DOHH2 (cell line): ENCODE data around the gene ISG15.
"Not testable (repeated sequence)": the region's sequence is repeated elsewhere in the genome, so short reads cannot be mapped to it uniquely, and the experiment has no call there.

ENCODE experiments used
- H3F3A ChIP-seq: fragments of 200-600 bp; sonication (generic), shearing (Covaris generic); 2 replicates; pipeline ENCODE4 v1.6.0; 2016; ENCODE audit warnings: antibody characterized with exemption, mild to moderate bottlenecking; ENCODE audit not compliant: control insufficient read depth, insufficient read depth
- H3K27ac ChIP-seq: fragments of 200-600 bp; sonication (generic); 2 replicates; pipeline ENCODE4 v1.5.1; 2014; ENCODE audit warnings: low read depth, mild to moderate bottlenecking, low read length, moderate library complexity
- H3K27me3 ChIP-seq: fragments of 200-600 bp; sonication (generic); 2 replicates; pipeline ENCODE4 v1.6.1; 2014; ENCODE audit warnings: mild to moderate bottlenecking, low read length, mixed read lengths; ENCODE audit not compliant: control insufficient read depth
- H3K36me3 ChIP-seq: fragments of 200-600 bp; sonication (generic); 2 replicates; pipeline ENCODE4 v1.6.1; 2014; ENCODE audit warnings: mild to moderate bottlenecking, low read length, moderate library complexity, mixed read lengths; ENCODE audit not compliant: control insufficient read depth
- H3K4me1 ChIP-seq: fragments of 200-600 bp; sonication (generic); 2 replicates; pipeline ENCODE4 v1.6.1; 2014; ENCODE audit warnings: mild to moderate bottlenecking, low read length, mixed read lengths; ENCODE audit not compliant: control insufficient read depth
- H3K4me2 ChIP-seq: fragments of 200-600 bp; sonication (generic); 2 replicates; pipeline ENCODE4 v1.6.0; 2014; ENCODE audit warnings: mild to moderate bottlenecking, low read length, moderate library complexity
- H3K4me3 ChIP-seq: fragments of 200-600 bp; sonication (generic); 2 replicates; pipeline ENCODE4 v1.5.1; 2014; ENCODE audit warnings: mild to moderate bottlenecking, low read length, mixed read lengths
- H3K79me2 ChIP-seq: fragments of 200-600 bp; sonication (generic); 2 replicates; pipeline ENCODE4 v1.6.1; 2014; ENCODE audit warnings: mild to moderate bottlenecking, low read length, mixed read lengths; ENCODE audit not compliant: control insufficient read depth
- H3K9me2 ChIP-seq: fragments of 200-600 bp; sonication (generic); replicated peaks from 2 replicates; pipeline ENCODE4 v1.6.1; 2014; ENCODE audit warnings: mild to moderate bottlenecking, low read length, mixed read lengths; ENCODE audit not compliant: control insufficient read depth
- H3K9me3 ChIP-seq: fragments of 200-600 bp; sonication (generic); 2 replicates; pipeline ENCODE4 v1.6.1; 2014; ENCODE audit warnings: antibody characterized with exemption, low read length, mixed read lengths; ENCODE audit not compliant: control insufficient read depth, insufficient read depth
- H4K20me1 ChIP-seq: fragments of 200-600 bp; sonication (generic); 2 replicates; pipeline ENCODE4 v1.6.0; 2014; ENCODE audit warnings: low read depth, mild to moderate bottlenecking, antibody characterized with exemption, low read length, moderate library complexity; ENCODE audit not compliant: control insufficient read depth, insufficient read depth
- EZH2phosphoT487 ChIP-seq: fragments of 200-600 bp; sonication (generic); IDR thresholded peaks from 2 replicates; pipeline ENCODE4 v1.6.1; 2017; ENCODE audit warnings: borderline replicate concordance, mild to moderate bottlenecking, antibody characterized with exemption, low read length, moderate library complexity, mixed read lengths
- TF ChIP-seq, protein P1 (sequence below): fragments of 200-600 bp; sonication (generic); IDR thresholded peaks from one replicate; pipeline ENCODE4 v1.5.1; 2014; ENCODE audit warnings: antibody characterized with exemption, mild to moderate bottlenecking, low read depth, low read length; ENCODE audit not compliant: poor library complexity, severe bottlenecking

ISG15 gene

DNA sequence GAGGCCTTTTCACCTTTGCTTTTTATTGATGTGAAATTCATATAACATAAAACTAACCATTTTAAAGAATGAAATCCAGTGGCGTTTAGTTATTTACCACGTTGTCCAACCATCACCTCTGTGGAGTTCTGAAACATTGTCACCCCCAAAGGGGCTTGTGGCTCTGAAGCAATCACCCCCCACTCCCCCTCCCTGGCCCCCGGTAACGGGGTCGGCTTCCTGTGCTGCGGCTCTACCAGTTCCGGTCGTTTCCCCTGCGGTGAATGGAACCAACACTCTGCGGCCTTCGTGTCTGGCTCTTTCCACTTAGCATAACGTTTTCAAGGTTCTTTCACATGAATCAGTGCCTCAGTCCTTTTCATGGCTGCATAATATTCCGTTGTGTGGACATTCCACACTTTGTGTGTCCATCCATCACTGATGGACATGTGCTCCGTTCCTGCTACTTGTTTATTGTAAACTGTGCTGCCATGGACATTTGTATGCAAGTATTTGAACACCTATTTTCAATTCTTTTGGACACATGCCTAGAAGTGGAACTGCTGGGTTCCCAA lies 1.8 kb upstream of the ISG15 start:
- Histone ChIP-seq H3K27ac (no peak overlapping the region), H3F3A (no peaks in the 10 kb centered on the region)
- TF ChIP-seq EZH2phosphoT487 = no peak
- TF ChIP-seq, protein P1, sequence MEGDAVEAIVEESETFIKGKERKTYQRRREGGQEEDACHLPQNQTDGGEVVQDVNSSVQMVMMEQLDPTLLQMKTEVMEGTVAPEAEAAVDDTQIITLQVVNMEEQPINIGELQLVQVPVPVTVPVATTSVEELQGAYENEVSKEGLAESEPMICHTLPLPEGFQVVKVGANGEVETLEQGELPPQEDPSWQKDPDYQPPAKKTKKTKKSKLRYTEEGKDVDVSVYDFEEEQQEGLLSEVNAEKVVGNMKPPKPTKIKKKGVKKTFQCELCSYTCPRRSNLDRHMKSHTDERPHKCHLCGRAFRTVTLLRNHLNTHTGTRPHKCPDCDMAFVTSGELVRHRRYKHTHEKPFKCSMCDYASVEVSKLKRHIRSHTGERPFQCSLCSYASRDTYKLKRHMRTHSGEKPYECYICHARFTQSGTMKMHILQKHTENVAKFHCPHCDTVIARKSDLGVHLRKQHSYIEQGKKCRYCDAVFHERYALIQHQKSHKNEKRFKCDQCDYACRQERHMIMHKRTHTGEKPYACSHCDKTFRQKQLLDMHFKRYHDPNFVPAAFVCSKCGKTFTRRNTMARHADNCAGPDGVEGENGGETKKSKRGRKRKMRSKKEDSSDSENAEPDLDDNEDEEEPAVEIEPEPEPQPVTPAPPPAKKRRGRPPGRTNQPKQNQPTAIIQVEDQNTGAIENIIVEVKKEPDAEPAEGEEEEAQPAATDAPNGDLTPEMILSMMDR = no peak

DNA sequence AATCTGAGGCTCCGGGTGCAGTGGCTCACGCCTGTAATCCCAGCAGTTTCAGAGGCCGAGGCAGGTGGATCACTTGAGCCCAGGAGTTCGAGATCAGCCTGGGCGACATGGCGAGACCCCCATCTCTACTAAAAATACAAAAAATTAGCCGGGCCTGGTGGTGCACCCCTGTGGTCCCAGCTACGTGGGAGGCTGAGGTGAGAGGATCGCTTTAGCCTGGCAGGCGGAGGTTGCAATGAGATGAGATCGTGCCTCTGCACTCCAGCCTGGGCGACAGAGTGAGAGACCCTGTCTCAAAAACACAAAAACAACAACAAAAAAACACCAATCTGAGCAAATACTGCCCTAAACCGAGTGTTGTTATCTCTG lies 577 bp upstream of the ISG15 start:
- not testable (repeated sequence) for H3K27ac ChIP-seq

More for the DNA sequence above, 1.8 kb upstream of the ISG15 start:
- Histone ChIP-seq H3K4me2 (no peak overlapping the region), H3K4me3 (no peak overlapping the region), H3K4me1 (peaks cover 22% of the 10 kb centered on the region), H3K9me2 (no peaks in the 10 kb centered on the region), H3K9me3 (no peaks in the 10 kb centered on the region), H3K36me3 (no peaks in the 10 kb centered on the region), H4K20me1 (no peaks in the 10 kb centered on the region), H3K79me2 (no peaks in the 10 kb centered on the region), H3K27me3 (no peaks in the 10 kb centered on the region)

DNA sequence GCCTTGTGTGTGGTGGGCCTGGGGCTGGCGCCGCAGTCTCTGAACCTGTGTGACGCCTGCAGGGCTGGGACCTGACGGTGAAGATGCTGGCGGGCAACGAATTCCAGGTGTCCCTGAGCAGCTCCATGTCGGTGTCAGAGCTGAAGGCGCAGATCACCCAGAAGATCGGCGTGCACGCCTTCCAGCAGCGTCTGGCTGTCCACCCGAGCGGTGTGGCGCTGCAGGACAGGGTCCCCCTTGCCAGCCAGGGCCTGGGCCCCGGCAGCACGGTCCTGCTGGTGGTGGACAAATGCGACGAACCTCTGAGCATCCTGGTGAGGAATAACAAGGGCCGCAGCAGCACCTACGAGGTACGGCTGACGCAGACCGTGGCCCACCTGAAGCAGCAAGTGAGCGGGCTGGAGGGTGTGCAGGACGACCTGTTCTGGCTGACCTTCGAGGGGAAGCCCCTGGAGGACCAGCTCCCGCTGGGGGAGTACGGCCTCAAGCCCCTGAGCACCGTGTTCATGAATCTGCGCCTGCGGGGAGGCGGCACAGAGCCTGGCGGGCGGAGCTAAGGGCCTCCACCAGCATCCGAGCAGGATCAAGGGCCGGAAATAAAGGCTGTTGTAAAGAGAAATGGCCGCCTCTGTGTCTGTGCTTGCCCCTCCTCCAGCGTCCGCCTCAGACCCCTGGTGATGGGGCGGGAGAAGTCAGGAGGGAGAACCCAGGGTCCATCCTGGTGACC lies 788 bp downstream of the ISG15 start:
- no peaks in the 10 kb centered on the region for H3K27me3 ChIP-seq
- no peaks in the 10 kb centered on the region for H3K36me3 ChIP-seq
- H3F3A ChIP-seq = no peaks in the 10 kb centered on the region
- H3K9me3 ChIP-seq = no peaks in the 10 kb centered on the region
- H3K27ac ChIP-seq = no peak overlapping the region
- peak overlapping the region; percentile 79 for H3K4me2 ChIP-seq
- peak overlapping the region; percentile 72 for H3K4me3 ChIP-seq
- no peaks in the 10 kb centered on the region for H3K79me2 ChIP-seq
- H4K20me1 ChIP-seq = no peaks in the 10 kb centered on the region
- peaks cover 22% of the 10 kb centered on the region for H3K4me1 ChIP-seq
- no peaks in the 10 kb centered on the region for H3K9me2 ChIP-seq
- TF ChIP-seq EZH2phosphoT487 = no peak
- TF ChIP-seq, protein P1 = no peak

More for the DNA sequence above, 577 bp upstream of the ISG15 start:
- not testable (repeated sequence) for H3F3A ChIP-seq, H3K9me2 ChIP-seq, H3K27me3 ChIP-seq, H3K36me3 ChIP-seq, H4K20me1 ChIP-seq, H3K79me2 ChIP-seq, H3K9me3 ChIP-seq
- H3K4me3 ChIP-seq = peak overlapping the region; percentile 72
- peaks cover 22% of the 10 kb centered on the region for H3K4me1 ChIP-seq
- H3K4me2 ChIP-seq = peak overlapping the region; percentile 79
